ENCODE measurements around the gene TBX3.

DNA sequence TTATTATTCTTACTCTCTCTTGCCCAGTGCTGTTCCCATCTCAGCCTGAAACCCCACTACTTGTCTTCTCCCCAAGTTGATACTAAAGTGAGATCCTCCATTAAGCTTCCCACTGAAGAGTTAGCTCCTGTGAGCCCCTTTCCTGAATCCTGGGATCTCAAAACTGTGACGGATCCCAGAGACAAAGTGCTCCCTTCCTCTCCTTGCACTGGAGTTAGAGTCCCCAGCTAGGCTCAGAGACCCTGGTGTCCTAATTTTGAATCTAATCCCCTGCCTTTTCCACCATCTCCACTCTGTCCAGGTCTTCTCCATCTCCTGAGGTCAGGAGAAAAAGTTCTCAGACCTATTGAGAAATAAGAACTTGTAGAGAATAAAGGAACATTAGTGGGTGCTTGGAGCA is 17.6 kb upstream of the TBX3 start:
- TF ChIP-seq MAZ (IDR thresholded peaks at IDR 0.05; ENCODE audit: borderline replicate concordance, low read depth, low read length), result no peak
- TF ChIP-seq, protein P1, sequence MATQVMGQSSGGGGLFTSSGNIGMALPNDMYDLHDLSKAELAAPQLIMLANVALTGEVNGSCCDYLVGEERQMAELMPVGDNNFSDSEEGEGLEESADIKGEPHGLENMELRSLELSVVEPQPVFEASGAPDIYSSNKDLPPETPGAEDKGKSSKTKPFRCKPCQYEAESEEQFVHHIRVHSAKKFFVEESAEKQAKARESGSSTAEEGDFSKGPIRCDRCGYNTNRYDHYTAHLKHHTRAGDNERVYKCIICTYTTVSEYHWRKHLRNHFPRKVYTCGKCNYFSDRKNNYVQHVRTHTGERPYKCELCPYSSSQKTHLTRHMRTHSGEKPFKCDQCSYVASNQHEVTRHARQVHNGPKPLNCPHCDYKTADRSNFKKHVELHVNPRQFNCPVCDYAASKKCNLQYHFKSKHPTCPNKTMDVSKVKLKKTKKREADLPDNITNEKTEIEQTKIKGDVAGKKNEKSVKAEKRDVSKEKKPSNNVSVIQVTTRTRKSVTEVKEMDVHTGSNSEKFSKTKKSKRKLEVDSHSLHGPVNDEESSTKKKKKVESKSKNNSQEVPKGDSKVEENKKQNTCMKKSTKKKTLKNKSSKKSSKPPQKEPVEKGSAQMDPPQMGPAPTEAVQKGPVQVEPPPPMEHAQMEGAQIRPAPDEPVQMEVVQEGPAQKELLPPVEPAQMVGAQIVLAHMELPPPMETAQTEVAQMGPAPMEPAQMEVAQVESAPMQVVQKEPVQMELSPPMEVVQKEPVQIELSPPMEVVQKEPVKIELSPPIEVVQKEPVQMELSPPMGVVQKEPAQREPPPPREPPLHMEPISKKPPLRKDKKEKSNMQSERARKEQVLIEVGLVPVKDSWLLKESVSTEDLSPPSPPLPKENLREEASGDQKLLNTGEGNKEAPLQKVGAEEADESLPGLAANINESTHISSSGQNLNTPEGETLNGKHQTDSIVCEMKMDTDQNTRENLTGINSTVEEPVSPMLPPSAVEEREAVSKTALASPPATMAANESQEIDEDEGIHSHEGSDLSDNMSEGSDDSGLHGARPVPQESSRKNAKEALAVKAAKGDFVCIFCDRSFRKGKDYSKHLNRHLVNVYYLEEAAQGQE (IDR thresholded peaks at IDR 0.05), result no peak
- TF ChIP-seq, protein P2, sequence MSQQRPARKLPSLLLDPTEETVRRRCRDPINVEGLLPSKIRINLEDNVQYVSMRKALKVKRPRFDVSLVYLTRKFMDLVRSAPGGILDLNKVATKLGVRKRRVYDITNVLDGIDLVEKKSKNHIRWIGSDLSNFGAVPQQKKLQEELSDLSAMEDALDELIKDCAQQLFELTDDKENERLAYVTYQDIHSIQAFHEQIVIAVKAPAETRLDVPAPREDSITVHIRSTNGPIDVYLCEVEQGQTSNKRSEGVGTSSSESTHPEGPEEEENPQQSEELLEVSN (IDR thresholded peaks at IDR 0.05; ENCODE audit: borderline replicate concordance, low read depth), result no peak
- no peak for TF ChIP-seq CHD4 (IDR thresholded peaks at IDR 0.05; ENCODE audit: borderline replicate concordance)
- no peak for TF ChIP-seq MYC (IDR thresholded peaks at IDR 0.05; ENCODE audit: borderline replicate concordance, low read length)
- TF ChIP-seq RAD21 (conservative IDR thresholded peaks at IDR 0.05 in 1 of 2, IDR thresholded peaks at IDR 0.05 in 1 of 2), result no peak
- TF ChIP-seq POLR2A (IDR thresholded peaks at IDR 0.05; ENCODE audit: low read length), result no peak
- TF ChIP-seq CBX2 (IDR thresholded peaks at IDR 0.05; ENCODE audit: borderline replicate concordance, low read depth), result no peak
- TF ChIP-seq, protein P3, sequence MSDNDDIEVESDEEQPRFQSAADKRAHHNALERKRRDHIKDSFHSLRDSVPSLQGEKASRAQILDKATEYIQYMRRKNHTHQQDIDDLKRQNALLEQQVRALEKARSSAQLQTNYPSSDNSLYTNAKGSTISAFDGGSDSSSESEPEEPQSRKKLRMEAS (IDR thresholded peaks at IDR 0.05), result no peak
- TF ChIP-seq, protein P4, sequence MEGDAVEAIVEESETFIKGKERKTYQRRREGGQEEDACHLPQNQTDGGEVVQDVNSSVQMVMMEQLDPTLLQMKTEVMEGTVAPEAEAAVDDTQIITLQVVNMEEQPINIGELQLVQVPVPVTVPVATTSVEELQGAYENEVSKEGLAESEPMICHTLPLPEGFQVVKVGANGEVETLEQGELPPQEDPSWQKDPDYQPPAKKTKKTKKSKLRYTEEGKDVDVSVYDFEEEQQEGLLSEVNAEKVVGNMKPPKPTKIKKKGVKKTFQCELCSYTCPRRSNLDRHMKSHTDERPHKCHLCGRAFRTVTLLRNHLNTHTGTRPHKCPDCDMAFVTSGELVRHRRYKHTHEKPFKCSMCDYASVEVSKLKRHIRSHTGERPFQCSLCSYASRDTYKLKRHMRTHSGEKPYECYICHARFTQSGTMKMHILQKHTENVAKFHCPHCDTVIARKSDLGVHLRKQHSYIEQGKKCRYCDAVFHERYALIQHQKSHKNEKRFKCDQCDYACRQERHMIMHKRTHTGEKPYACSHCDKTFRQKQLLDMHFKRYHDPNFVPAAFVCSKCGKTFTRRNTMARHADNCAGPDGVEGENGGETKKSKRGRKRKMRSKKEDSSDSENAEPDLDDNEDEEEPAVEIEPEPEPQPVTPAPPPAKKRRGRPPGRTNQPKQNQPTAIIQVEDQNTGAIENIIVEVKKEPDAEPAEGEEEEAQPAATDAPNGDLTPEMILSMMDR (IDR thresholded peaks at IDR 0.05), result no peak
- TF ChIP-seq KDM1A (IDR thresholded peaks at IDR 0.05; ENCODE audit: low read depth), result no peak
- TF ChIP-seq ESRRA (IDR thresholded peaks at IDR 0.05; ENCODE audit: borderline replicate concordance, low read length), result no peak
- no peak for TF ChIP-seq EP300 (IDR thresholded peaks at IDR 0.05)

Data from A549 (cell line).